Naive thymus-derived CD4-positive, alpha-beta T cell (primary cell): ENCODE results near the gene IRF2. TPM values are rescaled to one million over a fixed set of nuclear protein-coding genes. Genes with fewer than 3 reads are reported as not detected.

Experiments
- ATAC-seq: fragments of 150-1000 bp; cut with Tn5 transposase; 2 replicates; pipeline ENCODE4 v1.10.0; 2021; ENCODE audit warnings: mild to moderate bottlenecking, moderate library complexity
- CTCF ChIA-PET: fragments of 350-600 bp; sonication (Branson Sonifier 250); formaldehyde crosslinking; loops from one replicate; lab custom pipeline; 2021; ENCODE audit warnings: antibody characterized with exemption; lab: Charles Lee
- POLR2A ChIA-PET: fragments of 350-600 bp; sonication (Branson Sonifier 250); formaldehyde crosslinking; loops from one replicate; lab custom pipeline; 2021; ENCODE audit warnings: antibody characterized with exemption, inconsistent platforms; lab: Charles Lee
- DNase-seq, 9 donors: peaks; one replicate each; pipeline versions ENCODE4 v3.0.0 to v3.0.0-alpha.2; 2020 to 2022; ENCODE audit warnings: mixed read lengths in 1 of 9
- H3K27ac ChIP-seq: one replicate; pipeline ENCODE4 v1.7.0; 2013; ENCODE audit warnings: mild to moderate bottlenecking, low read depth, low read length, moderate library complexity
- H3K27me3 ChIP-seq, 2 donors: one replicate each; pipeline ENCODE4 v1.7.0; 2013; ENCODE audit warnings: low read length in 2 of 2, mild to moderate bottlenecking in 2 of 2, moderate library complexity in 2 of 2; ENCODE audit not compliant: control insufficient read depth in 2 of 2, insufficient read depth in 2 of 2
- H3K36me3 ChIP-seq, 3 experiments: 1 replicate in 2 of 3; 2 replicates in 1 of 3; pipeline ENCODE4 v1.7.0; 2013; ENCODE audit warnings: low read length in 3 of 3, mild to moderate bottlenecking in 3 of 3, moderate library complexity in 1 of 3; ENCODE audit not compliant: insufficient read depth in 3 of 3, control insufficient read depth in 2 of 3
- H3K4me1 ChIP-seq, 2 donors: one replicate each; pipeline ENCODE4 v1.7.0; 2013; ENCODE audit warnings: low read length in 2 of 2, mild to moderate bottlenecking in 2 of 2, moderate library complexity in 1 of 2; ENCODE audit not compliant: control insufficient read depth in 2 of 2, insufficient read depth in 2 of 2
- H3K4me3 ChIP-seq: 2 replicates; pipeline ENCODE4 v1.7.0; 2013; ENCODE audit warnings: mild to moderate bottlenecking, low read length
- H3K9me3 ChIP-seq, 3 experiments: 1 replicate in 2 of 3; 2 replicates in 1 of 3; pipeline ENCODE4 v1.7.0; 2013; ENCODE audit warnings: low read length in 3 of 3; ENCODE audit not compliant: control insufficient read depth in 2 of 3
- H3K27ac Mint-ChIP-seq, 9 donors: one replicate each; pipeline ENCODE4 v1.8.0; 2020 to 2022; ENCODE audit warnings: mixed read lengths in 9 of 9, mild to moderate bottlenecking in 8 of 9, moderate library complexity in 5 of 9, inconsistent platforms in 2 of 9
- H3K27me3 Mint-ChIP-seq, 5 donors: one replicate each; pipeline ENCODE4 v1.8.0; 2021 to 2022; ENCODE audit warnings: mixed read lengths in 5 of 5, mild to moderate bottlenecking in 1 of 5
- H3K36me3 Mint-ChIP-seq, 5 donors: one replicate each; pipeline ENCODE4 v1.8.0; 2020 to 2022; ENCODE audit warnings: mixed read lengths in 5 of 5, mild to moderate bottlenecking in 3 of 5, inconsistent platforms in 1 of 5
- H3K4me1 Mint-ChIP-seq, 7 donors: one replicate each; pipeline ENCODE4 v1.8.0; 2020 to 2022; ENCODE audit warnings: mixed read lengths in 7 of 7, mild to moderate bottlenecking in 3 of 7, inconsistent platforms in 1 of 7
- H3K4me3 Mint-ChIP-seq, 10 donors: one replicate each; pipeline ENCODE4 v1.8.0; 2020 to 2022; ENCODE audit warnings: mild to moderate bottlenecking in 10 of 10, mixed read lengths in 10 of 10, moderate library complexity in 6 of 10, inconsistent platforms in 2 of 10
- H3K9me3 Mint-ChIP-seq, 11 donors: one replicate each; pipeline ENCODE4 v1.8.0; 2020 to 2022; ENCODE audit warnings: mixed read lengths in 11 of 11, mild to moderate bottlenecking in 4 of 11, inconsistent platforms in 1 of 11, moderate library complexity in 1 of 11
- intact Hi-C, 2 donors: fragments of 100-400 bp; cut with micrococcal nuclease; formaldehyde crosslinking; loops; one replicate each; pipeline ENCODE4 v1.15.1; 2023
- polyA plus RNA-seq, 2 donors: library from polyadenylated mRNA; unstranded; fragments of 300-500 nt; fragmentation: Illumina TruSeq; gene quantifications; one replicate each; pipeline ENCODE4 v1.2.3, GENCODE V29; 2021
- total RNA-seq, 6 experiments: library from RNA in 5 of 6; stranded (reverse) in 5 of 6; gene quantifications; 1 replicate in 5 of 6; 2 replicates in 1 of 6; pipeline ENCODE4 v1.2.3 and lab custom pipeline; 2021 to 2026

Gene IRF2
- total and polyA plus RNA-seq, 7 experiments from 2014 or later: 31.2 to 87.0 (median 77.5) TPM

GRCh38 chr4:184406958-184407391 lies 67.4 kb downstream of the IRF2 start:
- Mint-ChIP-seq H3K4me3 (no peak overlapping the region), H3K36me3 (peaks cover 5 to 60% (median 46%) of the 10 kb centered on the region in 5 donors), H3K27ac (peak overlapping the region in 2 of 9 donors; percentile 38 to 63), H3K27me3 (no peaks in the 10 kb centered on the region), H3K9me3 (no peaks in the 10 kb centered on the region), H3K4me1 (peaks cover 28 to 54% (median 42%) of the 10 kb centered on the region in 7 donors)
- H3K4me3 ChIP-seq: no peak overlapping the region
- H3K27ac ChIP-seq: no peak overlapping the region
- CTCF ChIA-PET: no interaction called here
- no peaks in the 10 kb centered on the region for H3K9me3 ChIP-seq
- peaks cover 13 to 26% of the 10 kb centered on the region in 2 donors for H3K4me1 ChIP-seq
- intact Hi-C loops: no loop called here
- POLR2A ChIA-PET: interaction anchor here (1.1 kb wide), 1 partner anchor 130 kb away, joined by 3 read pairs; no protein-coding TSS in a partner anchor
- ATAC-seq (peak; percentile 40), DNase-seq (no peak)
- no peaks in the 10 kb centered on the region for H3K27me3 ChIP-seq
- H3K36me3 ChIP-seq: peaks cover 3 to 56% (median 10%) of the 10 kb centered on the region in 3 experiments

- no peaks in the 10 kb centered on the region for H3K9me3 ChIP-seq
- CTCF ChIA-PET: no interaction called here
- peak overlapping the region in 1 of 9 donors; percentile 26 for H3K27ac Mint-ChIP-seq
- H3K4me1 Mint-ChIP-seq: peaks cover 9 to 40% (median 25%) of the 10 kb centered on the region in 7 donors
- ATAC-seq (no peak), DNase-seq (no peak)
- H3K27me3 Mint-ChIP-seq: no peaks in the 10 kb centered on the region
- no peak overlapping the region for H3K4me3 Mint-ChIP-seq
- H3K27ac ChIP-seq: no peak overlapping the region
- POLR2A ChIA-PET: no interaction called here
- H3K36me3 ChIP-seq: peaks cover 3 to 80% (median 10%) of the 10 kb centered on the region in 3 experiments
- H3K4me1 ChIP-seq: peaks cover 1 to 12% of the 10 kb centered on the region in 2 donors
- no peaks in the 10 kb centered on the region for H3K27me3 ChIP-seq
- no peaks in the 10 kb centered on the region for H3K9me3 Mint-ChIP-seq
- H3K4me3 ChIP-seq: no peak overlapping the region
- intact Hi-C loops: no loop called here
- H3K36me3 Mint-ChIP-seq: peaks cover 5 to 74% (median 54%) of the 10 kb centered on the region in 5 donors
Observed at GRCh38 chr4:184404047-184404446, 70.3 kb downstream of the IRF2 start.

- CTCF ChIA-PET: no interaction called here
Observed at GRCh38 chr4:184403384-184403781, 71.0 kb downstream of the IRF2 start.

GRCh38 chr4:184402740-184403383 lies 71.5 kb downstream of the IRF2 start:
- Mint-ChIP-seq H3K9me3 (no peaks in the 10 kb centered on the region), H3K4me3 (peak overlapping the region in 1 of 10 donors; percentile 7), H3K27ac (peak overlapping the region in 5 of 9 donors; percentile 11 to 67 (median 16)), H3K4me1 (peaks cover 5 to 33% (median 16%) of the 10 kb centered on the region in 7 donors), H3K36me3 (peaks cover 6 to 68% (median 51%) of the 10 kb centered on the region in 5 donors), H3K27me3 (no peaks in the 10 kb centered on the region)
- ATAC-seq (no peak), DNase-seq (no peak)
- ChIA-PET CTCF (no interaction called here), POLR2A (no interaction called here)
- Histone ChIP-seq H3K27me3 (no peaks in the 10 kb centered on the region), H3K36me3 (peaks cover 3 to 78% (median 13%) of the 10 kb centered on the region in 3 experiments), H3K4me1 (peaks cover 0 to under 1% of the 10 kb centered on the region in 2 donors), H3K9me3 (no peaks in the 10 kb centered on the region), H3K4me3 (no peak overlapping the region), H3K27ac (no peak overlapping the region)
- intact Hi-C loops: no loop called here

More at GRCh38 chr4:184403384-184403781, 71.0 kb downstream of the IRF2 start:
- ATAC-seq (no peak), DNase-seq (no peak)
- peaks cover 3 to 79% (median 10%) of the 10 kb centered on the region in 3 experiments for H3K36me3 ChIP-seq
- no peaks in the 10 kb centered on the region for H3K27me3 ChIP-seq
- Mint-ChIP-seq H3K4me3 (no peak overlapping the region), H3K27ac (peak overlapping the region in 7 of 9 donors; percentile 11 to 67 (median 21)), H3K4me1 (peaks cover 5 to 33% (median 22%) of the 10 kb centered on the region in 7 donors), H3K9me3 (no peaks in the 10 kb centered on the region), H3K27me3 (no peaks in the 10 kb centered on the region), H3K36me3 (peaks cover 5 to 71% (median 54%) of the 10 kb centered on the region in 5 donors)
- H3K9me3 ChIP-seq: no peaks in the 10 kb centered on the region
- intact Hi-C loops: no loop called here
- peaks cover 0 to 6% of the 10 kb centered on the region in 2 donors for H3K4me1 ChIP-seq
- no peak overlapping the region for H3K4me3 ChIP-seq
- POLR2A ChIA-PET: no interaction called here
- H3K27ac ChIP-seq: no peak overlapping the region

GRCh38 chr4:184402239-184402638 lies 72.1 kb downstream of the IRF2 start:
- CTCF ChIA-PET: no interaction called here
- H3K27ac Mint-ChIP-seq: peak overlapping the region in 2 of 9 donors; percentile 48 to 57
- POLR2A ChIA-PET: interaction anchor here (0.6 kb wide), 1 partner anchor 1014 kb away, joined by 3 read pairs; no protein-coding TSS in a partner anchor
- Histone ChIP-seq H3K27me3 (no peaks in the 10 kb centered on the region), H3K4me1 (no peaks in the 10 kb centered on the region), H3K36me3 (peaks cover 0 to 78% (median 15%) of the 10 kb centered on the region in 3 experiments), H3K9me3 (no peaks in the 10 kb centered on the region), H3K4me3 (no peak overlapping the region), H3K27ac (no peak overlapping the region)
- ATAC-seq (no peak), DNase-seq (no peak)
- H3K36me3 Mint-ChIP-seq: peaks cover 10 to 68% (median 48%) of the 10 kb centered on the region in 5 donors
- H3K9me3 Mint-ChIP-seq: no peaks in the 10 kb centered on the region
- H3K4me3 Mint-ChIP-seq: peak overlapping the region in 1 of 10 donors; percentile 7
- intact Hi-C loops: no loop called here
- no peaks in the 10 kb centered on the region for H3K27me3 Mint-ChIP-seq
- peaks cover 5 to 33% (median 16%) of the 10 kb centered on the region in 7 donors for H3K4me1 Mint-ChIP-seq

GRCh38 chr4:184401397-184402171 lies 72.8 kb downstream of the IRF2 start:
- peak overlapping the region in 7 of 9 donors; percentile 20 to 72 (median 29) for H3K27ac Mint-ChIP-seq
- CTCF ChIA-PET: no interaction called here
- peaks cover 4 to 78% (median 19%) of the 10 kb centered on the region in 3 experiments for H3K36me3 ChIP-seq

More at GRCh38 chr4:184401397-184402171, 72.8 kb downstream of the IRF2 start:
- Histone ChIP-seq H3K4me1 (no peaks in the 10 kb centered on the region), H3K27me3 (no peaks in the 10 kb centered on the region), H3K27ac (no peak overlapping the region), H3K9me3 (no peaks in the 10 kb centered on the region), H3K4me3 (no peak overlapping the region)
- no peak for DNase-seq
- no peak overlapping the region for H3K4me3 Mint-ChIP-seq
- H3K27me3 Mint-ChIP-seq: no peaks in the 10 kb centered on the region
- POLR2A ChIA-PET: interaction anchor here (0.6 kb wide), 1 partner anchor 1015 kb away, joined by 3 read pairs; no protein-coding TSS in a partner anchor
- H3K9me3 Mint-ChIP-seq: no peaks in the 10 kb centered on the region
- intact Hi-C loops: no loop called here
- H3K4me1 Mint-ChIP-seq: peaks cover 5 to 34% (median 12%) of the 10 kb centered on the region in 7 donors
- peaks cover 10 to 69% (median 46%) of the 10 kb centered on the region in 5 donors for H3K36me3 Mint-ChIP-seq
- ATAC-seq: no peak
